K562 (cell line): ENCODE measurements around the gene EXTL1. TPM values are rescaled to one million over a fixed set of nuclear protein-coding genes. Genes with fewer than 3 reads are reported as not detected.
A peak's percentile ranks its signal among the peaks of the same experiment; 100 is the strongest.

Experiments
- ATAC-seq: fragments of 200-7000 bp; cut with Tn5 transposase; 3 replicates; pipeline ENCODE4 v1.9.1; 2020; ENCODE audit warnings: moderate library complexity
- BruUV-seq: library from RNA; stranded (reverse); fragments of 400-500 nt; replicated peaks from 2 replicates; lab custom pipeline; 2021; lab: Mats Ljungman, UMichigan
- CTCF ChIA-PET: fragments of 300-600 bp; formaldehyde crosslinking; extraction: SDS; loops from one replicate; lab custom pipeline; 2021; ENCODE audit warnings: low intra/inter-chr PET ratio; lab: Yijun Ruan, JAX
- POLR2A ChIA-PET: fragments of 300-600, 350-650 bp; sonication (Branson Sonifier 250); formaldehyde crosslinking; extraction: SDS; loops from one replicate; lab custom pipeline; 2021; ENCODE audit warnings: antibody characterized with exemption, inconsistent platforms; lab: Yijun Ruan, JAX
- DNase-seq, 4 experiments: peaks; one replicate each; pipeline versions ENCODE4 v3.0.0 to v3.0.0-alpha.2; 2011 to 2018; ENCODE audit warnings: low spot score in 3 of 4, mixed read lengths in 3 of 4; ENCODE audit errors: extremely low read depth in 1 of 4
- FAIRE-seq: peaks from 2 replicates; lab custom pipeline; 2011; peaks lifted over from hg19 to GRCh38; lab: Jason Lieb, UNC
- H2AFZ ChIP-seq: 2 replicates; pipeline ENCODE4 v1.6.0; 2011; ENCODE audit warnings: low read depth, low read length, control low read depth, inconsistent platforms
- H3K27ac ChIP-seq: fragments of 200-600 bp; 3 replicates; pipeline ENCODE4 v1.8.0; 2011; ENCODE audit warnings: low read depth, mild to moderate bottlenecking, control low read depth, inconsistent platforms, low read length, moderate library complexity, mixed read lengths; ENCODE audit errors: extremely low read depth
- H3K27me3 ChIP-seq, 2 experiments: fragments of 300-600 bp in 1 of 2; 2 replicates in 1 of 2; 3 replicates in 1 of 2; pipeline versions ENCODE4 v1.6.0 to v1.8.0; 2011; ENCODE audit warnings: inconsistent platforms in 2 of 2, low read length in 2 of 2, mild to moderate bottlenecking in 1 of 2, mixed read lengths in 1 of 2, moderate library complexity in 1 of 2; ENCODE audit not compliant: control insufficient read depth in 2 of 2, insufficient read depth in 2 of 2
- H3K36me3 ChIP-seq: fragments of 300-600 bp; 3 replicates; pipeline ENCODE4 v1.8.0; 2011; ENCODE audit warnings: mild to moderate bottlenecking, low read length, inconsistent platforms; ENCODE audit not compliant: control insufficient read depth, insufficient read depth
- H3K4me1 ChIP-seq, 2 experiments: fragments of 200-600 bp in 1 of 2; replicated peaks in 1 of 2; 2 replicates in 1 of 2; 3 replicates in 1 of 2; pipeline versions ENCODE4 v1.5.1 to v1.8.0; 2011; ENCODE audit warnings: inconsistent platforms in 2 of 2, low read length in 2 of 2, mild to moderate bottlenecking in 1 of 2, mixed read lengths in 1 of 2, moderate library complexity in 1 of 2; ENCODE audit not compliant: control insufficient read depth in 2 of 2, insufficient read depth in 2 of 2
- H3K4me2 ChIP-seq: 2 replicates; pipeline ENCODE4 v1.6.1; 2011; ENCODE audit warnings: low read length, control low read depth, inconsistent platforms, mixed read lengths; ENCODE audit not compliant: insufficient read depth
- H3K4me3 ChIP-seq: fragments of 200-600 bp; sonication (generic), shearing (Covaris generic); 2 replicates; pipeline ENCODE4 v1.5.1; 2016; ENCODE audit warnings: control low read depth, inconsistent platforms
- H3K79me2 ChIP-seq: fragments of 200-600 bp; 3 replicates; pipeline ENCODE4 v1.8.0; 2011; ENCODE audit warnings: low read length, inconsistent platforms; ENCODE audit not compliant: control insufficient read depth, insufficient read depth
- H3K9ac ChIP-seq, 2 experiments: 2 replicates each; pipeline versions ENCODE4 v1.6.0 to v1.6.1; 2011; ENCODE audit warnings: low read depth in 2 of 2, low read length in 2 of 2, control low read depth in 1 of 2, inconsistent platforms in 1 of 2, mild to moderate bottlenecking in 1 of 2, mixed read lengths in 1 of 2; ENCODE audit not compliant: insufficient read depth in 1 of 2
- H3K9me1 ChIP-seq: one replicate; pipeline ENCODE4 v1.6.0; 2011; ENCODE audit warnings: inconsistent platforms, mild to moderate bottlenecking, low read length, moderate library complexity; ENCODE audit not compliant: control insufficient read depth, insufficient read depth
- H3K9me3 ChIP-seq: replicated peaks from 2 replicates; pipeline ENCODE4 v1.5.1; 2011; ENCODE audit warnings: low read depth, low read length, inconsistent platforms; ENCODE audit not compliant: control insufficient read depth, insufficient read depth
- H4K20me1 ChIP-seq: replicated peaks from 2 replicates; pipeline ENCODE4 v1.6.1; 2011; ENCODE audit warnings: low read length, inconsistent platforms, mixed read lengths; ENCODE audit not compliant: control insufficient read depth, insufficient read depth
- ARHGAP35 ChIP-seq: fragments of 450-650 bp; IDR thresholded peaks from 2 replicates; pipeline ENCODE4 v1.6.1; 2018; ENCODE audit not compliant: partially characterized antibody
- BCOR ChIP-seq: fragments of 450-650 bp; IDR thresholded peaks from 2 replicates; pipeline ENCODE4 v1.6.1; 2016
- CAMTA2 ChIP-seq: fragments of 250-450 bp; sonication (Bioruptor Pico); conservative IDR thresholded peaks from 2 replicates; pipeline ENCODE4 v1.5.1; 2022
- CBX2 ChIP-seq: fragments of 200-600 bp; sonication (generic); IDR thresholded peaks from one replicate; pipeline ENCODE4 v1.6.1; 2012; ENCODE audit warnings: mild to moderate bottlenecking, low read length, inconsistent platforms; ENCODE audit not compliant: insufficient read depth, poor library complexity, severe bottlenecking
- CEBPG ChIP-seq, 3 experiments: fragments of 200-800 bp in 1 of 3; sonication (Bioruptor generic) in 1 of 3; sonication (generic) in 1 of 3; formaldehyde crosslinking in 1 of 3; IDR thresholded peaks in 2 of 3; conservative IDR thresholded peaks in 1 of 3; 2 replicates each; pipeline versions ENCODE4 v1.6.1 to v1.8.0; 2016 to 2022; ENCODE audit warnings: missing compliant biosample characterization in 2 of 3, missing genetic modification characterization in 2 of 3, mild to moderate bottlenecking in 1 of 3, missing genetic modification reagents in 1 of 3
- KDM1A ChIP-seq, 2 experiments: fragments of 450-650 bp; IDR thresholded peaks; 2 replicates each; pipeline ENCODE4 v1.6.1; 2016; ENCODE audit warnings: mild to moderate bottlenecking in 2 of 2
- NEUROD1 ChIP-seq: fragments of 150-350 bp; IDR thresholded peaks from 2 replicates; pipeline ENCODE4 v1.6.1; 2014; ENCODE audit warnings: borderline replicate concordance, low read length, low read depth; ENCODE audit not compliant: partially characterized antibody
- NR1H2 ChIP-seq: sonication (generic); formaldehyde crosslinking; IDR thresholded peaks from 2 replicates; pipeline ENCODE4 v1.4.0; 2020; ENCODE audit warnings: mild to moderate bottlenecking, missing genetic modification reagents
- PRPF4 ChIP-seq: fragments of 200-400 bp; formaldehyde crosslinking; IDR thresholded peaks from one replicate; pipeline ENCODE4 v1.6.1; 2017; ENCODE audit warnings: low read length, low read depth, mild to moderate bottlenecking; ENCODE audit not compliant: insufficient read depth, poor library complexity, severe bottlenecking
- RBM22 ChIP-seq: fragments of 200-400 bp; formaldehyde crosslinking; IDR thresholded peaks from 2 replicates; pipeline ENCODE4 v1.6.1; 2018; ENCODE audit warnings: low read length, low read depth; ENCODE audit not compliant: poor library complexity, severe bottlenecking
- RCOR1 ChIP-seq, 2 experiments: IDR thresholded peaks; 2 replicates each; pipeline ENCODE4 v1.6.1; 2012; ENCODE audit warnings: low read depth in 2 of 2, low read length in 2 of 2, borderline replicate concordance in 1 of 2, improper control_type of control experiment in 1 of 2
- SMARCA5 ChIP-seq: fragments of 450-650 bp; IDR thresholded peaks from 2 replicates; pipeline ENCODE4 v1.6.1; 2016
- TCF7 ChIP-seq: sonication (generic); IDR thresholded peaks from 2 replicates; pipeline ENCODE4 v1.6.1; 2016; ENCODE audit warnings: antibody characterized with exemption, borderline replicate concordance
- ZNF143 ChIP-seq: sonication (generic); formaldehyde crosslinking; IDR thresholded peaks from 2 replicates; pipeline ENCODE4 v1.9.0; 2022; ENCODE audit warnings: mild to moderate bottlenecking, missing genetic modification reagents
- ZNF436 ChIP-seq: fragments of 250-450, 450-650 bp; sonication (Bioruptor Pico); formaldehyde crosslinking; IDR thresholded peaks from 2 replicates; pipeline ENCODE4 v1.7.0; 2020; ENCODE audit warnings: mild to moderate bottlenecking
- ZNF583 ChIP-seq: fragments of 250-450 bp; sonication (Bioruptor Pico); IDR thresholded peaks from 2 replicates; pipeline ENCODE4 v1.4.0; 2020
- WGBS: fragments of 100-300 bp; shearing (Covaris generic); methylation state at CpG from one replicate; pipeline ENCODE4 v1.1.6; 2016; ENCODE audit warnings: low coverage, mixed read lengths; ENCODE audit not compliant: insufficient coverage; ENCODE audit errors: missing lambda C conversion rate; 5-methylcytosine and 5-hydroxymethylcytosine counted together
- in situ Hi-C: fragments of 300-500 bp; cut with MboI; formaldehyde crosslinking; loops from 4 replicates; pipeline ENCODE4 v1.15.0; 2018; ENCODE audit warnings: inconsistent platforms, mixed read lengths
- intact Hi-C: fragments of 100-400 bp; cut with micrococcal nuclease; formaldehyde crosslinking; loops from 2 replicates; pipeline ENCODE4 v1.14.2; 2022
- polyA plus RNA-seq, 8 experiments: library from polyadenylated mRNA; depleted of rRNA in 4 of 8; stranded (reverse) in 5 of 8; unstranded in 3 of 8; fragments of >200 nt; fragmentation: Nextera tagmentation in 2 of 8; fragmentation: Illumina TruSeq in 1 of 8; extraction: Ambion mirVana in 2 of 8; extraction: Trizol in 1 of 8; gene quantifications; 2 replicates each; pipeline versions ENCODE4 v1.2.1 to v1.2.3, GENCODE V29; 2011 to 2014; ENCODE audit warnings: inconsistent platforms in 1 of 8, missing spikeins in 1 of 8
- total RNA-seq, 7 experiments: library from RNA; depleted of rRNA in 6 of 7; stranded (reverse); fragments of >200 nt in 6 of 7; fragmentation: Illumina TruSeq in 2 of 7; extraction: Trizol in 2 of 7; gene quantifications; 2 replicates each; pipeline versions ENCODE4 v1.2.1 to v1.2.3, GENCODE V29; 2011 to 2021; ENCODE audit warnings: low replicate concordance in 1 of 7

EXTL1 gene
- total and polyA plus RNA-seq, 9 of the 15 experiments (the other 6 are each of a cell fraction or from before 2014, with no cell fraction given): 0.04 to 0.23 (median 0.08) TPM; not detected in 3

- H3K27me3 ChIP-seq: no peaks in the 10 kb centered on the region
- intact Hi-C loops: no loop called here
- ATAC-seq (no peak), DNase-seq (no peak), FAIRE-seq (no peak)
- BruUV-seq: no TSS peak
- no peaks in the 10 kb centered on the region for H3K36me3 ChIP-seq
- H3K27ac ChIP-seq: no peak overlapping the region
- no peak overlapping the region for H3K4me3 ChIP-seq
- POLR2A ChIA-PET: interaction anchor here (0.6 to 4.0 kb wide), 7 partner anchors 9 to 116 kb away, joined by 3 to 21 read pairs (median 4); partner anchors contain the start of gene TRIM63
- CTCF ChIA-PET: no interaction called here
- no peaks in the 10 kb centered on the region for H3K79me2 ChIP-seq
- no peaks in the 10 kb centered on the region for H4K20me1 ChIP-seq
- no peaks in the 10 kb centered on the region for H3K9me3 ChIP-seq
- no peak overlapping the region for H2AFZ ChIP-seq
- peaks cover 25 to 27% of the 10 kb centered on the region in 2 experiments; a peak in 4 of 5 replicates for H3K4me1 ChIP-seq
- H3K4me2 ChIP-seq: no peak overlapping the region
- in situ Hi-C loops: no loop called here
- no peaks in the 10 kb centered on the region for H3K9me1 ChIP-seq
- H3K9ac ChIP-seq: no peak overlapping the region
- 63% methylated on average over 5 of the region's 5 CpGs for WGBS
- peak; percentile 78; the same call in 1 of the 2 replicates for TF ChIP-seq SMARCA5
- no peak for TF ChIP-seq CEBPG (CRISPR knock-in tag; IDR thresholded peaks at IDR 0.05)
- no peak for TF ChIP-seq CEBPG (tag; conservative IDR thresholded peaks at IDR 0.05 in 1 of 2, IDR thresholded peaks at IDR 0.05 in 1 of 2)
- TF ChIP-seq CBX2: no peak
- no peak for TF ChIP-seq RBM22
- TF ChIP-seq TCF7: no peak
- peak; percentile 45 to 63; a peak in 3 of 4 replicates for TF ChIP-seq RCOR1 (IDR thresholded peaks at IDR 0.05; ENCODE audit: borderline replicate concordance in 1 of 2, low read depth in 2 of 2, low read length in 2 of 2)
- TF ChIP-seq ARHGAP35: no peak
- peak; percentile 95 for TF ChIP-seq BCOR
- no peak for TF ChIP-seq CAMTA2
- no peak for TF ChIP-seq ZNF583 (CRISPR knock-in tag)
- no peak for TF ChIP-seq ZNF143 (CRISPR knock-in tag)
- TF ChIP-seq NR1H2 (CRISPR knock-in tag): no peak
- TF ChIP-seq NEUROD1: no peak
- no peak for TF ChIP-seq ZNF436 (CRISPR knock-in tag)
- no peak for TF ChIP-seq PRPF4
- TF ChIP-seq KDM1A (IDR thresholded peaks at IDR 0.05): peak; percentile 72 to 80; a peak in 3 of 4 replicates
Observed at GRCh38 chr1:26058052-26058595, 36.5 kb downstream of the EXTL1 start.
